Peyer's patch (tissue), 4 donors: Measurements from ENCODE around the gene ITPKB. TPM values are rescaled to one million over a fixed set of nuclear protein-coding genes. Genes with fewer than 3 reads are reported as not detected.
A peak's percentile ranks its signal among the peaks of the same experiment; 100 is the strongest.

ENCODE experiments used
- DNase-seq, 3 donors: peaks; one replicate each; pipeline ENCODE4 v3.0.0-alpha.2; 2017 to 2019
- H3K27ac ChIP-seq, 4 donors: fragments of 200-600 bp; sonication (generic); one replicate each; pipeline ENCODE4 v1.5.1; 2016 to 2019
- H3K27me3 ChIP-seq, 2 donors: fragments of 200-600 bp; sonication (generic); one replicate each; pipeline ENCODE4 v1.5.1; 2019
- H3K36me3 ChIP-seq, 3 donors: fragments of 200-600 bp; sonication (generic); one replicate each; pipeline ENCODE4 v1.5.1; 2016 to 2019
- H3K4me1 ChIP-seq, 4 donors: fragments of 200-600 bp; sonication (generic); one replicate each; pipeline ENCODE4 v1.5.1; 2016 to 2019
- H3K4me3 ChIP-seq, 4 donors: fragments of 200-600 bp; sonication (generic); 1 replicate in 3 of 4; 2 replicates in 1 of 4; pipeline ENCODE4 v1.5.1; 2016 to 2019; ENCODE audit warnings: mild to moderate bottlenecking in 1 of 4
- H3K9me3 ChIP-seq, 4 donors: fragments of 200-600 bp; sonication (generic); one replicate each; pipeline ENCODE4 v1.5.1; 2016 to 2019; ENCODE audit warnings: mild to moderate bottlenecking in 1 of 4
- CTCF ChIP-seq, 6 experiments: fragments of 450-650 bp in 4 of 6; fragments of 200-600 bp in 2 of 6; sonication (generic) in 1 of 6; IDR thresholded peaks; one replicate each; pipeline ENCODE4 v1.5.1; 2017 to 2019; ENCODE audit warnings: antibody characterized with exemption in 6 of 6, mild to moderate bottlenecking in 3 of 6, moderate library complexity in 1 of 6
- POLR2A ChIP-seq, 2 donors: fragments of 450-650 bp; IDR thresholded peaks; one replicate each; pipeline ENCODE4 v1.5.1; 2017; ENCODE audit warnings: antibody characterized with exemption in 2 of 2, mild to moderate bottlenecking in 2 of 2, moderate library complexity in 2 of 2
- total RNA-seq, 4 donors: library from RNA; depleted of rRNA; stranded (reverse); fragments of >200 nt; gene quantifications; one replicate each; pipeline ENCODE4 v1.1.0, GENCODE V29; 2016

ITPKB gene
- total RNA-seq, 4 donors from 2014 or later: 9.5 to 36.3 (median 23.0) TPM

- Histone ChIP-seq H3K36me3 (no peaks in the 10 kb centered on the region), H3K27me3 (no peaks in the 10 kb centered on the region), H3K4me1 (no peaks in the 10 kb centered on the region), H3K27ac (no peak overlapping the region), H3K9me3 (no peaks in the 10 kb centered on the region), H3K4me3 (no peak overlapping the region)
- TF ChIP-seq POLR2A (IDR thresholded peaks at IDR 0.05) (no peak), CTCF (IDR thresholded peaks at IDR 0.05) (no peak)
- peak in 1 of 3 donors; percentile 21 for DNase-seq
Observed at GRCh38 chr1:226763905-226764264, 24.8 kb upstream of the ITPKB start.

GRCh38 chr1:226762988-226763904 lies 24.2 kb upstream of the ITPKB start:
- Histone ChIP-seq H3K27ac (no peak overlapping the region), H3K27me3 (no peaks in the 10 kb centered on the region), H3K4me3 (no peak overlapping the region), H3K9me3 (no peaks in the 10 kb centered on the region), H3K36me3 (no peaks in the 10 kb centered on the region), H3K4me1 (no peaks in the 10 kb centered on the region)
- TF ChIP-seq POLR2A (IDR thresholded peaks at IDR 0.05) (no peak), CTCF (IDR thresholded peaks at IDR 0.05) (no peak)
- DNase-seq: peak in 1 of 3 donors; percentile 23

- Histone ChIP-seq H3K4me3 (no peak overlapping the region), H3K4me1 (no peaks in the 10 kb centered on the region), H3K9me3 (no peaks in the 10 kb centered on the region), H3K36me3 (no peaks in the 10 kb centered on the region), H3K27ac (no peak overlapping the region), H3K27me3 (no peaks in the 10 kb centered on the region)
- no peak for DNase-seq
- no peak for TF ChIP-seq POLR2A (IDR thresholded peaks at IDR 0.05)
- TF ChIP-seq CTCF (IDR thresholded peaks at IDR 0.05): no peak
Observed at GRCh38 chr1:226762055-226762454, 23.0 kb upstream of the ITPKB start.

GRCh38 chr1:226761322-226761721 lies 22.2 kb upstream of the ITPKB start:
- DNase-seq: no peak
- H3K4me3 ChIP-seq: no peak overlapping the region
- no peaks in the 10 kb centered on the region for H3K36me3 ChIP-seq
- no peaks in the 10 kb centered on the region for H3K27me3 ChIP-seq
- H3K27ac ChIP-seq: no peak overlapping the region
- no peak for TF ChIP-seq CTCF (IDR thresholded peaks at IDR 0.05)
- no peak for TF ChIP-seq POLR2A (IDR thresholded peaks at IDR 0.05)
- no peaks in the 10 kb centered on the region for H3K9me3 ChIP-seq
- H3K4me1 ChIP-seq: no peaks in the 10 kb centered on the region

- no peaks in the 10 kb centered on the region for H3K4me1 ChIP-seq
- no peak overlapping the region for H3K4me3 ChIP-seq
- TF ChIP-seq CTCF (IDR thresholded peaks at IDR 0.05) (no peak), POLR2A (IDR thresholded peaks at IDR 0.05) (no peak)
- H3K9me3 ChIP-seq: no peaks in the 10 kb centered on the region
- no peaks in the 10 kb centered on the region for H3K36me3 ChIP-seq
- DNase-seq: no peak
- H3K27me3 ChIP-seq: no peaks in the 10 kb centered on the region
- H3K27ac ChIP-seq: no peak overlapping the region
Observed at GRCh38 chr1:226754793-226755533, 15.9 kb upstream of the ITPKB start.
